Thymus (tissue), 11 donors: Measurements from ENCODE around the gene ZFPM1. TPM values are rescaled to one million over a fixed set of nuclear protein-coding genes. Genes with fewer than 3 reads are reported as not detected.

Experiments
- DNase-seq, 9 donors: peaks; one replicate each; pipeline ENCODE4 v3.0.0-alpha.2; 2013; ENCODE audit warnings: low spot score in 9 of 9, low read depth in 6 of 9, missing footprints in 1 of 9
- H3K27ac ChIP-seq, 2 donors: one replicate each; pipeline ENCODE4 v1.5.1; 2013; ENCODE audit warnings: control low read depth in 1 of 2, low read depth in 1 of 2, low read length in 1 of 2, mild to moderate bottlenecking in 1 of 2, moderate library complexity in 1 of 2
- H3K27me3 ChIP-seq, 2 donors: one replicate each; pipeline ENCODE4 v1.5.1; 2013; ENCODE audit warnings: low read length in 1 of 2; ENCODE audit not compliant: control insufficient read depth in 2 of 2, insufficient read depth in 1 of 2
- H3K36me3 ChIP-seq, 2 donors: one replicate each; pipeline ENCODE4 v1.5.1; 2013; ENCODE audit warnings: low read length in 1 of 2, mild to moderate bottlenecking in 1 of 2, moderate library complexity in 1 of 2; ENCODE audit not compliant: control insufficient read depth in 2 of 2, insufficient read depth in 2 of 2
- H3K4me1 ChIP-seq, 2 donors: one replicate each; pipeline ENCODE4 v1.5.1; 2013; ENCODE audit warnings: low read length in 2 of 2; ENCODE audit not compliant: control insufficient read depth in 2 of 2, insufficient read depth in 2 of 2
- H3K4me3 ChIP-seq, 2 donors: one replicate each; pipeline ENCODE4 v1.5.1; 2013; ENCODE audit warnings: low read length in 2 of 2, control low read depth in 1 of 2, mild to moderate bottlenecking in 1 of 2
- H3K9me3 ChIP-seq, 2 donors: one replicate each; pipeline ENCODE4 v1.5.1; 2013; ENCODE audit warnings: low read length in 1 of 2, mild to moderate bottlenecking in 1 of 2; ENCODE audit not compliant: control insufficient read depth in 2 of 2, insufficient read depth in 1 of 2
- WGBS: extraction: QIAGEN DNeasy Blood & Tissue Kit; methylation state at CpG from one replicate; pipeline ENCODE4 v1.1.7; 2013; 5-methylcytosine and 5-hydroxymethylcytosine counted together
- polyA plus RNA-seq: library from polyadenylated mRNA; stranded (reverse); fragments of 200-250 nt; gene quantifications from one replicate; pipeline ENCODE4 v1.2.3, GENCODE V29; 2013
- total RNA-seq: library from RNA; stranded (reverse); fragments of 120-200 nt; gene quantifications from one replicate; pipeline ENCODE4 v1.2.4, GENCODE V29; 2013
- donor health status: healthy.

The ZFPM1 gene
- total and polyA plus RNA-seq, 2 donors, result 1.6 to 4.2 TPM

DNA sequence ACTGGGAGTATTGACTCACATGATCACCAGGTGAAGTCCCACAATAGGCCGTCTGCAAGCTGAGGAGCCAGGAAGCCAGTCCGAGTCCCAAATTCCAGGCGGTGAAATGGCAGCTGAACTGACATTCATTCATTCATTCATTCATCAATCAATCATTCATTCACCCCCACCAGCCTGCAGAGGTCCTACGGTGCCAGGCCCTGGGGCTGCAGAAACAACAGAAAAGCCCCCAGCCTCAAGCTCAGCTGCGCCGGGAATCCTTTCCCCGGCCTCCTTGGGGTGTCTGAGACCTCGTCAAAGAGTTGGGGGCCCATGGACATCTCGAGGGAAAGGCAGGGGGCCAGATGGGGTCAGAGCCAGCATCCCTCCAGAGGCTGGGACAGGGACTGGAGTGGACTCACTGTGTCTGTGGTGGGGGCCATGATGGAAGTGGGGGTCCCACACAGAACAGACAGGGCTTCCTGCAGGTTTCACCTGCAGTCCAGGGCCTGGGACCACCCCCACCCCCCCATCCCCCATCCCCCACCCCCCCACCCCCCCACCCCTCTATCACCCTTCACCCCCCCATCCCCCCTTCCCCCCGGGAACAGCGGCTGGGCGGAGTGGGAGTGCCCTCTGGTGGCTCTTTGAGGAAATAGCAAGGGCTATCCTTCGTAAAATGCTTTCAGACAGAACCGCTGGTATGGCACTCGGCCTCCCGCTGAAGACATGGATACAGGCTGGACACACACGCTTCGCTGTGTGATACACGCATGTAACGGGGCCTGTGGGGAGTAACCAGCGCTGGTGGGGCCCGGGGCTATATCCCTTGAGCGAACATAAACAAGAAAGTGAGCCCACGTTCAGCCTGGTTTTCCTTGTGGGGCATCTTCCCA, 108.6 kb downstream of the ZFPM1 start:
- Histone ChIP-seq H3K27me3 (peaks cover 0 to 13% of the 10 kb centered on the region in 2 donors), H3K27ac (no peak overlapping the region), H3K36me3 (no peaks in the 10 kb centered on the region), H3K4me3 (no peak overlapping the region), H3K9me3 (peaks cover 0 to under 1% of the 10 kb centered on the region in 2 donors), H3K4me1 (peaks cover 0 to 3% of the 10 kb centered on the region in 2 donors)
- 37% methylated on average over 23 of the region's 24 CpGs for WGBS
- peak in 1 of 9 donors; percentile 49 for DNase-seq

DNA sequence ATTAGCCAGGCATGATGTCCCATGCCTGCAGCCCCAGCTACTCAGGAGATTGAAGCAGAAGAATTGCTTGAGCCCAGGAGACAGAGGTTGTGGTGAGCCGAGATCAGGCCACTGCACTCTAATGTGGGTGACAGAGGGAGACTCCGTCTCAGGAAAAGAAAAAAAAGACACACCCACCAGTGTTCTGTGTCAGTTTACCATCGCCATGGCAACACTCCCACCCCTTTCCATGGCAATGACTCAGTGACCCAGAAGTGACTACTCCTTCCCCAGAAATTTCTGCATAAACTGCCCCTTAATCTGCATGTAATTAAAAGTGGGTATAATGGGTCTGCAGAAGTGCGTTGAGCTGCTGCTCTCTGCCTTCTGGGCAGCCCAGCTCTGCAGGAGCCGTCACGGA, 113.1 kb downstream of the ZFPM1 start:
- Histone ChIP-seq H3K4me3 (no peak overlapping the region), H3K36me3 (no peaks in the 10 kb centered on the region), H3K27ac (no peak overlapping the region), H3K27me3 (peaks cover 0 to 4% of the 10 kb centered on the region in 2 donors), H3K4me1 (peaks cover 4 to 15% of the 10 kb centered on the region in 2 donors), H3K9me3 (peaks cover 0 to 8% of the 10 kb centered on the region in 2 donors)
- no peak for DNase-seq
- 91% methylated on average over 6 of the region's 6 CpGs for WGBS

- DNase-seq, result no peak
- peaks cover 12 to 20% of the 10 kb centered on the region in 2 donors for H3K4me1 ChIP-seq
- WGBS, result 91% methylated on average over 18 of the region's 18 CpGs
- peak overlapping the region; percentile 66 for H3K4me3 ChIP-seq
- no peaks in the 10 kb centered on the region for H3K27me3 ChIP-seq
- H3K36me3 ChIP-seq, result peaks cover 12 to 13% of the 10 kb centered on the region in 2 donors
- peaks cover 0 to 8% of the 10 kb centered on the region in 2 donors for H3K9me3 ChIP-seq
- H3K27ac ChIP-seq, result no peak overlapping the region
Measured at GRCh38 chr16:88568710-88569613, 115.9 kb downstream of the ZFPM1 start.

- Histone ChIP-seq H3K4me1 (peaks cover 12 to 20% of the 10 kb centered on the region in 2 donors), H3K4me3 (peak overlapping the region; percentile 66), H3K27me3 (no peaks in the 10 kb centered on the region), H3K9me3 (peaks cover 0 to 8% of the 10 kb centered on the region in 2 donors), H3K36me3 (peaks cover 12 to 15% of the 10 kb centered on the region in 2 donors), H3K27ac (peak overlapping the region; percentile 51 to 54)
- WGBS, result 6% methylated on average over 28 of the region's 28 CpGs
- DNase-seq, result peak in 1 of 9 donors; percentile 13
Measured at GRCh38 chr16:88569614-88569984, 116.5 kb downstream of the ZFPM1 start.

GRCh38 chr16:88569985-88570690, 117.1 kb downstream of the ZFPM1 start, which contains the start of gene ZC3H18:
ZC3H18 (plus strand) TSS chr16:88570403; CDS start chr16:88577124, 6,721 bp downstream.
- H3K27ac ChIP-seq, result peak within 1 kb of the TSS; percentile 71 to 83
- WGBS, result under 1% methylated on average over 90 of the region's 90 CpGs
- peaks cover 0 to 8% of the 10 kb centered on the region in 2 donors for H3K9me3 ChIP-seq
- peak within 1 kb of the TSS; percentile 66 to 73 for H3K4me3 ChIP-seq
- peaks cover 12 to 20% of the 10 kb centered on the region in 2 donors for H3K4me1 ChIP-seq
- H3K36me3 ChIP-seq, result peaks cover 12 to 15% of the 10 kb centered on the region in 2 donors
- peak; percentile 70 to 98 (median 97) for DNase-seq
- H3K27me3 ChIP-seq, result no peaks in the 10 kb centered on the region

GRCh38 chr16:88570691-88571092, 117.6 kb downstream of the ZFPM1 start:
- peaks cover 16 to 20% of the 10 kb centered on the region in 2 donors for H3K36me3 ChIP-seq
- peaks cover 0 to 8% of the 10 kb centered on the region in 2 donors for H3K9me3 ChIP-seq
- H3K4me3 ChIP-seq, result peak overlapping the region; percentile 66 to 73
- peaks cover 12 to 20% of the 10 kb centered on the region in 2 donors for H3K4me1 ChIP-seq
- WGBS, result under 1% methylated on average over 35 of the region's 35 CpGs
- peak overlapping the region; percentile 50 to 83 for H3K27ac ChIP-seq
- no peaks in the 10 kb centered on the region for H3K27me3 ChIP-seq
- peak in 2 of 9 donors; percentile 42 to 58 for DNase-seq

DNA sequence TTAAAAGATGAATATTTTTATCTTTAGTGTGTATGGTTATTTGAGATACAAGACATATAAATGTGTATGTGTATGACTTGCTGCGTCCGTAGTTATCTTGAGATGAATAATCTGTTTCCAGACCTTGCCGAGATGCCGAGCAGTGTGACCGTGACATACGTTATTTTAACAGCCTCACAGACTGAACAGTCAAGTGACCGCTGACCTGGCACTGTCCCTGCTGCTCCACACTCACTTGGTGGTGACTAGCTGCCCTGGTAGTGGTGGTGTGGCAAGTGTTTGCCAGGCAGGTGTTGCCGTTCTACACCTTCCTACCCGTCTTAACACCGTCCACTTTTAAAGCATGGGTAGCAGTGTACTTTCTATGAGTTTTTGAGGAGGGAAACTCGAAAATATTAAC, 122.2 kb downstream of the ZFPM1 start:
- Histone ChIP-seq H3K9me3 (no peaks in the 10 kb centered on the region), H3K4me3 (no peak overlapping the region), H3K4me1 (peaks cover 12 to 27% of the 10 kb centered on the region in 2 donors), H3K36me3 (peaks cover 58 to 62% of the 10 kb centered on the region in 2 donors), H3K27me3 (no peaks in the 10 kb centered on the region), H3K27ac (no peak overlapping the region)
- 98% methylated on average over 11 of the region's 11 CpGs for WGBS
- no peak for DNase-seq

- 98% methylated on average over 13 of the region's 13 CpGs for WGBS
- H3K9me3 ChIP-seq, result no peaks in the 10 kb centered on the region
- no peak overlapping the region for H3K27ac ChIP-seq
- peaks cover 6 to 21% of the 10 kb centered on the region in 2 donors for H3K4me1 ChIP-seq
- H3K27me3 ChIP-seq, result no peaks in the 10 kb centered on the region
- DNase-seq, result no peak
- no peak overlapping the region for H3K4me3 ChIP-seq
- H3K36me3 ChIP-seq, result peaks cover 68 to 72% of the 10 kb centered on the region in 2 donors
Measured at GRCh38 chr16:88576307-88576706, 123.2 kb downstream of the ZFPM1 start.
